ENCODE measurements around the gene FERD3L.

The FERD3L gene

GRCh38 chr7:19101472-19101871 lies 43.7 kb downstream of the FERD3L start:
- DNase-seq (ENCODE audit: low read depth, low spot score) = no peak

GRCh38 chr7:19099924-19100323 lies 45.3 kb downstream of the FERD3L start:
- DNase-seq (ENCODE audit: low read depth, low spot score) = no peak

- no peak for DNase-seq (ENCODE audit: low read depth, low spot score)
These were observed 46.0 kb downstream of the FERD3L start for GRCh38 chr7:19099194-19099593.

GRCh38 chr7:19098510-19098909 lies 46.7 kb downstream of the FERD3L start:
- DNase-seq (ENCODE audit: low read depth, low spot score) = no peak

- no peak for DNase-seq (ENCODE audit: low read depth, low spot score)
These were observed 47.8 kb downstream of the FERD3L start for GRCh38 chr7:19097165-19098055.

GRCh38 chr7:19095353-19095860 lies 49.8 kb downstream of the FERD3L start:
- no peak for DNase-seq (ENCODE audit: low read depth, low spot score)

Data from activated naive CD8-positive, alpha-beta T cell treated with anti-CD3 and anti-CD28 coated beads, Interleukin-2, amount 50 U/mL, for 16 hours (primary cell).